GM15510 (cell line): Measurements from ENCODE around the gene SPTBN2.

Experiments
- POLR2A ChIP-seq: IDR thresholded peaks from 3 replicates; pipeline ENCODE4 v1.6.1; 2011; ENCODE audit warnings: borderline replicate concordance; ENCODE audit not compliant: insufficient read length; ENCODE audit errors: extremely low read depth

The SPTBN2 gene

DNA sequence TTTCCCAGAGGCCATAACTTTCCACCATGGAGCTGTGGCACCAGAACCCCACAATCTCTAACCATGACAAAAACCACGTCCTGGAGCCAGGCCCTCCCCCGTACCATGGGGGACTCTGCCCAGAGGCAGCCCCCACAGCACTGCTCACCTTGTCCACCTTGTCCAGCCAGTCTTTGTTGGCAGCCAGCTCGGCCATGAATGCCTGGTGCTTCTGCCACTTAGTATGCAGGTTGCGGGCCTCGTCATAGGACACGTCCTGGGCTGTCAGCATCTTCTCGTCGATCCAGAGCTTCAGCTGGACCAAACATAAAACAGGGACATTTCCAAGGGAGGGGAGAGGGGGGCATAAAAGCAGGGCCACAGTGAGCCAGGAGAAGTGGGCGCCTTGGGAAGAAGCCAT, 30.5 kb downstream of the SPTBN2 start:
- no peak for TF ChIP-seq POLR2A

DNA sequence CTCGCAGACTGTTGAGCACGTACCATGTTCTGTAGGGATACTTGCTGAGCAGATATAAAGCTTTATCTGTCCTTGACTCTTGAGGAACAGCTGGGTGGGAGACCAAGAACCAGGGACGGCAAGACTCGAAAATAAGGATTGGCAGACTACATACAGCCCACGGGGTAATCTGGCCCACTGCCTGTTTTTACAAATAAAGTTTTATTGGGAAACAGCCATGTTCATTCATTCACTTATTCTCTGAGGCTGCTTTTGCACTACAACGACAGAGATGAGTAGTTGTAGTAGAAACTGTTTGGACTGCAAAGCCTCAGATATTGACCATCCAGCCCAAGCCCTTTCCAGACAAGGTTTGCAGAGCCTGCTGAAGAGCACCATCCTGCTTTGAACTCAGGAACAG, 31.0 kb downstream of the SPTBN2 start:
- no peak for TF ChIP-seq POLR2A

DNA sequence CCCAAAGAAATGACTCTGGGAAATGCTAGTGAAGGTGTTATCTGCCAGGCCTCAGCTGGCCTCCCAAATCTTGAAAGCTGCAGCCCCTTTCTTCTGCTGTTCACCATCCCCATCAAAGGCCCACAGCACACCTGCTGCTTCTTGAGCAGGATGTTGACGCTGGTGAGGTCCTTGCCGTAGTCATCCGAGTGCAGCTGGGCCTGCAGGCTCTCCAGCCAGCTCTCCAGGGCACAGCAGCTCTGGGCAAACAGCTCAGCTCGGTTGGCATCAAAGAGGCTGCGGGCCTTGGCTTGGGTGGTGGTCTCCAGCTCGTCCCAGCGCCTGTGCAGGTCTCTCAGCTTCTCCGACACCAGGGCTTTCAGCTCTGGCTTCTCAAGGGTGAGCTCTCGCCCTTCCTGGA, 32.9 kb downstream of the SPTBN2 start:
- no peak for TF ChIP-seq POLR2A

DNA sequence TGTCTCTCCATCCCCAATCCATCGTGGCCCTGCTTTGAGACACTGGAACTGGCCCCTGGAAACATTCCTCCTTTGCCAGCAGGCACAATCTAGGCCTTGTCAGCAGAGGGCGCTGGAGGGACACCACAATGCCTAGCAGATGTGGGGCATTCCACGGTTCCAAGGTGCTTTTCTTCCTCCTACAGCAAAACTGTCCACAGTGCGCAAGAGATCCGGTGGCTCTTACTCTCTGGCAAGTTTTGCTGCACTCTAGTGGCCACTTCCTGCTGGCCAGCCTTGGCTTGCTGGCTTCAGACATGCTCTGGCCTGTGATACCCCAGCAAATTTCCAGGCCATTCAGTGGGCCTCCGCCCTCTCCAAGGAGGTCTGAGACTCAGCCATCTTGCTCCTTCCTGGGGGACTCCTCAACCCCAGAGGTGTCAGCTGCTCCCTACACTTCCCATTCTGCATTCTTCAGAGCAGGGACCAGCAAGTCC, 34.2 kb downstream of the SPTBN2 start:
- TF ChIP-seq POLR2A = no peak

DNA sequence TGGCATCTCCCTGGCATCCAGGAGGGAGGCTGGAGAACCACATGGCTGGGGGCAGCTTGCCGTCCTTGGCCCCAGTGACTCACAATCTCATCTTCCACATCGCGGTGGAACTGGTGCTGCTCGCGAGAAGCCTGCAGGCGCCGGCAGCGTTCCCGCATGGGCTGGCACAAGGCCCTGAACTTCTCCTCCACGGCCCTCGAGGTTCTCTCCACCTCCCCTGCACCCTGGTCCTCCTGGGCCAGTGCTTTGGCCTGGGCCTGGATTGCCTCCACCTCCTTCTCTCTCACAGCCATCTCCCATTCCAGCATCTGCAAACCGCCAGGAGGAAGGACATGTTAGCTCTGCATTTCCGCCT, 35.0 kb downstream of the SPTBN2 start:
- no peak for TF ChIP-seq POLR2A

DNA sequence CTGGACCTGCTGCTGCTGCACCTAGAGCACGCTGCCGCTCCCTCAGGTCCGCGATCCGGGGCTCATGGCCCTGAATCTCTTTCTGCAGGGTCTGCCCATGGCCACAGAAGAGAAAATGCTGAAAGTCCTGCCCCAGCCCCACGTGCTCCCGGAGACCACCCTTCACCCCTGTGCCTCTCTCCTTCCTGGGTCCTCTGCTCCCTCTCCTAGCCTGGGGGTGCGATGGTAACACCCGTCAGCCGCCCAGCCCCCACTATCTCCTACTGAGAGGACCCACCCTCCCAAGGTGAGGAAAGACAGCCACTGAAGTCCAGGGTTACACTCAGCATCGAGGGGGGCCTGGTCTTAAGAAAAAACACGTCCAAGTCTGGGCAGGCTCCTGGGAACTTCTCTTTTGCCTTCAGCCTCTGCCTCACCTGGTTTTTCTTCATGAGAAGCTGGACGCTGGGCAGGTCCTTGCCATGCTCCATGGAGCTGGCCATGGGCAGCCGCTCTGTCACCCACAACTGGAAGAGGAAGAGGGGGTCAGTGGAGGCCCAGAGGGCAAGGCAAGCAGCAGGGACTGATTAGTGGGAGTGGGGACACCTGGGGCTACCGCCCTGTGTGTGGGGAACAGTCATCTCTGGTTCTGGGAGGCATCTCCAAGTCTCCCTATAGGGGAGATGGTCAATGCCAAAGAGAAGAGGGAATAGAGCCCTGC, 35.5 kb downstream of the SPTBN2 start:
- no peak for TF ChIP-seq POLR2A

DNA sequence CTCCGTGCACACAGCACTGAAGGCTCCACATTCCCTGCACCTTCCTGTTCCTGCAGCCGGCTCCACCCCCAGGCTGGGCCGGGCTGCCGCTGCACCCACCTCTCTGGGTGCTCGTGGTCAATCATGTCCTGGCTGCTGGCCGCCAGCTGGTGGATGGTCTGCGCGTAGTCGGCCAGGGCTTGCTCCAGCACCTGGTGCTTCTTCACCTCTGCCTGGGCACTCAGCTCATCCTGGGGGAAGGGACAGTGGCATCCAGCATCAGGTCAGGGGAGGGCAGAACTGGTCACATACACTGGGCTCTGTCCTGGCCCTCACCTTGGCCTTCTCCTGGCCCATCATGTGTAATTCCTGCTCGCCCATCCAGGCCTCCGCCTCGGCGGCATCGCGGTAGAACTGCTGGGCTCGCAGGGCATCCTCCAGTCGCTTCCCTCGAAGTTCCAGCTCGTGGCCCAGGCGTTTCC, 36.1 kb downstream of the SPTBN2 start:
- no peak for TF ChIP-seq POLR2A

DNA sequence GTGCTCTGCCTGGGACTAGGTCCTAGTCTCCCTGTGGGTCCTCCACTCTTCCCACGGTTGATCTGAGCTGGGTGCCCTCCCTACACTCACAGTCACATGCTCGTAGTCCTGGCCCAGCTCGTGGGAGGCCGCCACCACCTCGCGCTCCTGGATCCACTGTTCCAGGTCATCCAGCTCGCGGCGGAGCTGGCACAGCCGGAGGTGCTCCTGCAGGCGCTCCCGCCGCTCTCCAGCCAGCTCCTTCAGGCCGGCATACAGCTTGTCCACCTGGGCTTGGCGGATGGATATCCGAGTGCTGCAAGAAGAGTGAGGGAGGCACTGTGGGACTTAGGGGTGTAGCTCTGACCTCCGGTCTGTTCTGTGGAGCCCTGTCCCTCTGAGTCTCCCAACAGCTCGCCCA, 36.6 kb downstream of the SPTBN2 start:
- TF ChIP-seq POLR2A = no peak

DNA sequence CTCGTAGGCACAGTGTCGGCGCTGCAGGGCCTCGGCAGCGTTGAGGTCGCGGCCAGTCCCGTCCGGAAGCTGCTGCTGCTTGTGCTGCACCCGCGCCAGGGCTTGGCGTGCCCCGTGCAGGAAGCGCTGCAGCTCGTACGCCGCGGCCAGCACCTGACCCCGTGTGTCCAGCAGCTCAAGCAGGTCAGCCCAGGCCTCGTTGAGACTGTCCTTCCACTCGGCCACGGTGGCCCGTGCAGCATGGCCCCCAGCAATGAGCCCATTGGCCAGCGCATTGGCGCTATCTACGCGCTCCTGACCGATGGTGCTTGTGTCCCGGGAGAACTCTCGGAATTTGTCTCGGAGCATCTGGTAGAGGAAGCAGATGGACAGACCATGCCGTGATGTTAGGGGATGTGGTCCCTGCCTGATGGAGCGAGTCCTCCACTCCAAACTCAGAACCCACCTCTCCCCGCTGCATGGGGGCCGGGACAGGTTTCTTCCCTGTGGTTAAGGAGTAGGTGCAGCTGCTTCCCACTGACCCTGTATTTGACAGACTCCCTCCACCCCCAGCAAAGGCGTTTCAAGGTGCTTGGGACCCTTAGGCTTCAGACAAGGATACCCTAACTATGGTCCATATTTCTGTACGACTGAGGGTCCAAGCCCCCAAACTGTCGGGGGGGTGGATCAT, 37.6 kb downstream of the SPTBN2 start:
- TF ChIP-seq POLR2A = no peak

DNA sequence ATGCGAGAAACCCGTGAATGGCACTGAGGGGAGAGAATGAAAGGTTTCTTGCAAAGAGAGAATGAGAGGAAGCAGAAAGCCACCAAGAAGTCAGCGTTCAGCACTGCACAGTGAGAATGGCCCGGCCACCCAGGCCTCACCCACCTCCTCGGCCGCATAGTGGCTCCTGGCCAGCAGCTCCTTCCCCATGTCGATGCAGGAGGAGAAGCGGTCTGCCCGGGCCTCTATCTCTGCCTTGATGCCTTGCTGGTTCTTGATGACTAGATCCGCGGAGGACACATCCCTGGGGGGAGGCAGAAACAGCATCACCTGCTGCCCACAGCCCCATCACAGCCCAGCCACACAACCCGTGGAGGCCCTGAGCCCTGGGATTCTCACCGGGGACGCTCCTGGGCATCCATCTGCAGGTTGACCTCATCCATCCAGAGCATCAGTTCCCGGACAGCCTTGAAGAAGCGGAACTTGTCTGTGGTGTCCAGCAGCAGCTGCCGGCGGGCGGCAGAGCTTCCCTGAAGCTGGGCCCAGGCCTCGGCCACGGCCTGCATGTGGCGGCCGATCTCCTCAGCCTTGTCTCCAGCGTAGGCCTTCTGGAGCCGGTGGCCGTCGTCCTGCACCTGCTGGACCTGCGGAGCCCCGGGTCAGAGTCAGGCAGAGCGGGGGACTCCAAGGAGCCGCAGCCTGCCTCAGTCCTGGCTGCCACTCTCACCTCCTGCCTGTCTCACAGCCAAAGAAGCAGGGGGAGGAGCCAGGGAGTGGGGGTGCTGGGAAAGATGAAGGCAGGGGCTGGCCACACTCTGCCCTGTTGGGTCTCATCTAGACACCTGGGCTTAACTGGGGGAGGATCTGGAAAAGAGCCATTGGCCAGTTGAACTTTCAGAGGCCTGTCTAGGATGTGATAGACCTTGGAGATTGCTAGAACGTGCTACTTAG, 39.1 kb downstream of the SPTBN2 start:
- TF ChIP-seq POLR2A = no peak

DNA sequence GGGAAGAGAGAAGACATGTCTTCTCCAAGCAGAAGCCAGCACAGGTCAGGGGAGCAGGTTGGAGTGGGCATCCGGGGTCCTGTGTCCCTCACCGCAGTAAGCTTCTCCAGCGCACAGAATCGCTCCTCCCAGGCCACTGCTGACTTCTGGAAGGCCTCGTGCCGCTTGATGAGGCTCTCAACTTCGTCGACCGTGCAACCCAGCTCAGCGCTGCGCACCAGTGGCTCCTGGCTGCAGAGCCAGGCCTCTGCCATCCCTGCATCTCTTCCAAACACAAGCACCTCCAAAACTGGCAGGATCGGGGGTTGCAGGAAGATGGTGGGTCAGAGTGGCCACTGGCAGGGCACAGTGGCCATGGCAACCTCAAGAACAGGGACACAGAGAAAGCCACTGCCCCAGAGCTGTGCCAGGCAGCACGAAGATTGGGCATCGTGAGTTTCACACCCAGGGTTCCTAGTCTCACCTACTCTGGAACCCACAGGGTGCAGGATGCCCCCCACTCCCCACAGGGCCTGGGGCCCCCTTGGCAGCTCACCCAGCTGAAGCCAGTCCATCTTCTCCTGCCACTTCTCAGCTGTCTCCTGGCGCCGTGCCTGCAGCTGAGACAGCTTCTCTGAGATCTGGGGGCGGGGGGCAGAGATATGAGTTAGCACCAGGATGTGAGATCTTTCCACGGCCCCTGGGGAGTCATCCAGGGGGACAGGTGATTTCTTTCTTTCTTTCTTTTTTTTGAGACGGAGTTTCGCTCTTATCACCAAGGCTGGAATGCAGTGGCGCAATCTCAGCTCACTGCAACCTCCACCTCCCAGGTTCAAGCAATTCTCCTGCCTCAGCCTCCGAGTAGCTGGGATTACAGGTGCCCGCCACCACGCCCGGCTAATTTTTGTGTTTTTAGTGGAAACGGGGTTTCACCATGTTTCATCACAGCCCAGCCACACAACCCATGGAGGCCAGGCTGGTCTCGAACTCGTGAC, 40.2 kb downstream of the SPTBN2 start:
- no peak for TF ChIP-seq POLR2A

DNA sequence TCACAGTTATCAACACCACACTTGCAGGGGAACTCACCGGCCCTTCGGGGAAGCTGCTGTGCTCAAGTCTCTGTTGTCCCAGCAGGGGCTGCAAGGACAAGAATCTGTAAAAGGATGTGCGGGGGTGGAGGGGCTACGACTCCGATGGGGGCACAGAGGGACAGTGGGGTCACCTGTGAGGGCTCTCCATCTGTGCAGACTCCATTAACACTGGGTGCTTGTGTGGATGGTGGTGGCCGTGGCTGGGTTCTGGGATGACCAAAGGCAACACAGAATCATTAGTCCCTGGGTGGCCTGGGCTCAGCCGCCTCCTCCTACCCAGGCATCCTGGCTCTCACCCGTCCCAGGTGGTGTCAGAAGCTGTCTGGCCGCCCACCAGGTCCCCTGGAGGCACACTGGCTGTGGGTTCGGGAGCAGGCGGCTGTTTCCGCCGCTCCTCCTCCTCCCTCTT, 41.2 kb downstream of the SPTBN2 start:
- no peak for TF ChIP-seq POLR2A

DNA sequence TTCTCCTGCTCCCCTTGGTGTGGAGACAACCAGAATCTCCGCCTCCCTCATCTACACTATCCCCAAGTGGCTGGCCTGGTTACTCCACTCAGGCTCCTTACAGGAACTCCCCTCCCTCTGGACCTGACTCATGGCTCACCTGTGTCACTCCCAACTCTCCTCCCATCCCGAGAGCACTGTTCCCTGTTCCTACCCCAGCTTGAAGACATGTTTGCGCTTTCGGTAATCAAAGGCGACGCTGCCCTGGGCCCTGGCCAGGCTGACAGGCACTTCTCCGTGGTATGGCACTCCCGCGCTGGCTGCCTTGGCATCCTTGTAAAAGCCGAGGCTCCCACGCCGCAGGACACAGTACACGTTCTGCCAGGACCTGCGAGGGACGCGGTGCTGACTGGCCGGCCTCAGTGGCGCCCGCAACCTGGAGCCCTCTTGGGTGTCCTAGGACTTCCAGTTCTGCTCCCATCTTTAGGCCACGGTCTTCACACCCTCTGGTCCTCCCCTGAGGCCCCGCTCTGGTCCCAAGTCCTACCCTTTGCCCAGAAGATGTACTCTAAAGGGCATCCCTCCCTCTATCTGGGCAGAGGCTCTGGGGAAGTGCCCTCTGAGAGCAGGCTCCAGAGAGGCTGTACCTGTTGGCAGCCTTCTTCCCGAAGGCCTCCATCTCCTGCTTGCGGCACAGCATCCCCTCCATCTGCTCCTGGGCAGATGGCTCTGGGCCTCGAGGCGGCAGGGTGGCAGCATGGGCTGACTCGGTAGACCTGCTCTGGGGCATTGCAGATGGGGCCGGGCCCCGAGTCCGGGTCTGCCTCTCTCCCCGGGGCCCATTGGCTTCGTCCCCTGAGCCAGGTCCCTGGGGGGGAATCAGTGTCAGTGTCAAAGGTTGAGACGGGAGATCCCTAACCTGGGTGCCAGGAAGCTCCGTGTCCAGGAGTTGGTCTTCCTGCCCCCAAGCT, 41.9 kb downstream of the SPTBN2 start:
- TF ChIP-seq POLR2A = no peak

DNA sequence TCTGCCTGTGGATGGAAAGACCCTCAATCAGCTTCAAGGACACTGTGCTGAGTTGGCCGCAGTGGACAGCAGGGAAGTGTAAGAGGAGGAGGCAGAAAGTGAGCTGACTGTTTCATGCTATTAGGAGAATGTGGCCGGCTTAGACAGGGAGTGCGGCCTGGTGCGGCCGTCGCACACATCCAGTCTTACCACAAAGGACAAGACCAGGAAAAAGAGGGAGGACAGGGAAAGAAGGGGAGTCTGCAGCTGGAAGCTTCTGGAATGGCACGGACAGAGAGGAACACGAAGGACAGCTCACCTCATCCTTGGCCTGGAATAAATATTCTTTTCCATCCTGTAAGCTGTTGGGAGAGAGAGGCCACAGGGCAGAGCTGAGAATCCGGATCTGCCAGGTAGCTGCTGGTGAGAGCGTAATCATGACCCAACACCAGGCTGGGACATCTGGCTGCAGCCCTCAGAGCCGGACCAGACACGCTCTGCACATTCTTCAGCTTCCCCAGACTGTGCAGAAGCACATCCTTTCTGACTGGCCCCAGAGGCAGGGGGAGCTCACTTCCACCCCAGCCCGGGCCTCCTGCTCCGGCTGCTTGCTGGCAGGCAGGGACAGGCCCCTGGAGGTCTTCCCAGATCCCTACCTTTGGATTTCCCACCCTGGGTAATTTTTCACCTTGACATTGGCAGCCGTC, 42.8 kb downstream of the SPTBN2 start:
- no peak for TF ChIP-seq POLR2A
